OCI-LY1 (cell line): ENCODE data around the gene PIR.
A peak's percentile ranks its signal among the peaks of the same experiment; 100 is the strongest.

Experiments used
- H2AFZ ChIP-seq: fragments of 200-600 bp; sonication (generic), shearing (Covaris generic); 2 replicates; pipeline ENCODE4 v1.6.0; 2014; ENCODE audit warnings: antibody characterized with exemption, mild to moderate bottlenecking, low read length
- H3F3A ChIP-seq: fragments of 200-600 bp; sonication (generic), shearing (Covaris generic); 2 replicates; pipeline ENCODE4 v1.6.0; 2014; ENCODE audit warnings: mild to moderate bottlenecking, antibody characterized with exemption, low read length, moderate library complexity; ENCODE audit not compliant: insufficient read depth
- H3K27ac ChIP-seq: fragments of 200-600 bp; sonication (generic); 2 replicates; pipeline ENCODE4 v1.5.1; 2014; ENCODE audit warnings: low read length, mixed run types, mild to moderate bottlenecking, low read depth; ENCODE audit not compliant: poor library complexity, severe bottlenecking
- H3K27me3 ChIP-seq: fragments of 200-600 bp; sonication (generic); 2 replicates; pipeline ENCODE4 v1.6.0; 2014; ENCODE audit warnings: antibody characterized with exemption, mild to moderate bottlenecking, low read length, moderate library complexity; ENCODE audit not compliant: insufficient read depth
- H3K36me3 ChIP-seq: fragments of 200-600 bp; sonication (generic); 2 replicates; pipeline ENCODE4 v1.6.1; 2014; ENCODE audit warnings: mild to moderate bottlenecking, antibody characterized with exemption, low read length, moderate library complexity, mixed read lengths; ENCODE audit not compliant: insufficient read depth
- H3K4me1 ChIP-seq: fragments of 200-600 bp; sonication (generic); 2 replicates; pipeline ENCODE4 v1.5.1; 2014; ENCODE audit warnings: mild to moderate bottlenecking, low read length, moderate library complexity; ENCODE audit not compliant: insufficient read depth, severe bottlenecking
- H3K4me2 ChIP-seq: fragments of 200-600 bp; sonication (generic), shearing (Covaris generic); 2 replicates; pipeline ENCODE4 v1.6.1; 2014; ENCODE audit warnings: low read length
- H3K4me3 ChIP-seq: fragments of 200-600 bp; sonication (generic); 2 replicates; pipeline ENCODE4 v1.5.1; 2014; ENCODE audit warnings: low read length, low read depth, mild to moderate bottlenecking, mixed read lengths; ENCODE audit not compliant: poor library complexity, severe bottlenecking
- H3K79me2 ChIP-seq: fragments of 200-600 bp; shearing (Covaris generic); 2 replicates; pipeline ENCODE4 v1.6.1; 2016; ENCODE audit warnings: mixed run types, low read length, mixed read lengths; ENCODE audit not compliant: insufficient read depth
- H3K9ac ChIP-seq: fragments of 200-600 bp; sonication (generic), shearing (Covaris generic); 2 replicates; pipeline ENCODE4 v1.6.1; 2014; ENCODE audit warnings: mild to moderate bottlenecking, low read length, mixed read lengths
- H3K9me2 ChIP-seq: fragments of 200-600 bp; sonication (generic), shearing (Covaris generic); 2 replicates; pipeline ENCODE4 v1.6.1; 2014; ENCODE audit warnings: low read depth, mild to moderate bottlenecking, low read length, mixed read lengths
- H3K9me3 ChIP-seq: fragments of 200-600 bp; shearing (Covaris generic); 2 replicates; pipeline ENCODE4 v1.6.1; 2014; ENCODE audit warnings: low read length, mixed read lengths
- H4K20me1 ChIP-seq: fragments of 200-600 bp; sonication (generic), shearing (Covaris generic); 2 replicates; pipeline ENCODE4 v1.6.0; 2016; ENCODE audit warnings: mild to moderate bottlenecking, low read length; ENCODE audit not compliant: insufficient read depth
- CTCF ChIP-seq: fragments of 200-600 bp; sonication (generic), shearing (Covaris generic); IDR thresholded peaks from 2 replicates; pipeline ENCODE4 v1.5.1; 2017; ENCODE audit warnings: mild to moderate bottlenecking, antibody characterized with exemption, low read length, moderate library complexity, mixed read lengths
- EZH2 ChIP-seq: fragments of 200-600 bp; sonication (generic), shearing (Covaris generic); IDR thresholded peaks from 2 replicates; pipeline ENCODE4 v1.8.0; 2017; ENCODE audit warnings: borderline replicate concordance, mixed run types, mild to moderate bottlenecking, antibody characterized with exemption, low read length, moderate library complexity, mixed read lengths

Gene PIR

GRCh38 chrX:15340867-15341266 is 152.3 kb downstream of the PIR start:
- no peak for TF ChIP-seq EZH2
- H3K36me3 ChIP-seq = no peaks in the 10 kb centered on the region
- H3K27me3 ChIP-seq = no peaks in the 10 kb centered on the region
- no peaks in the 10 kb centered on the region for H3K79me2 ChIP-seq
- no peak overlapping the region for H2AFZ ChIP-seq
- H3F3A ChIP-seq = no peaks in the 10 kb centered on the region
- H4K20me1 ChIP-seq = no peaks in the 10 kb centered on the region
- no peak overlapping the region for H3K4me3 ChIP-seq
- H3K4me2 ChIP-seq = no peak overlapping the region
- H3K4me1 ChIP-seq = peaks cover 6% of the 10 kb centered on the region
- H3K9me2 ChIP-seq = no peaks in the 10 kb centered on the region
- no peak overlapping the region for H3K9ac ChIP-seq
- H3K27ac ChIP-seq = no peak overlapping the region
- no peaks in the 10 kb centered on the region for H3K9me3 ChIP-seq

- H3K27ac ChIP-seq = no peak overlapping the region
- peaks cover 14% of the 10 kb centered on the region for H3K4me1 ChIP-seq
- no peaks in the 10 kb centered on the region for H3F3A ChIP-seq
- no peaks in the 10 kb centered on the region for H3K9me2 ChIP-seq
- peak overlapping the region; percentile 52 for H2AFZ ChIP-seq
- H3K4me2 ChIP-seq = peak overlapping the region; percentile 71
- no peaks in the 10 kb centered on the region for H4K20me1 ChIP-seq
- peak overlapping the region; percentile 51; the same call in 1 of the 2 replicates for H3K9ac ChIP-seq
- no peaks in the 10 kb centered on the region for H3K27me3 ChIP-seq
- H3K4me3 ChIP-seq = peak overlapping the region; percentile 63
- 0 out of 2 replicates have a peak, but pooled peaks cover 3% of the 10 kb centered on the region for H3K79me2 ChIP-seq
- TF ChIP-seq EZH2 = no peak
- TF ChIP-seq CTCF = no peak
- H3K36me3 ChIP-seq = peaks cover 8% of the 10 kb centered on the region
- H3K9me3 ChIP-seq = no peaks in the 10 kb centered on the region
Measured at GRCh38 chrX:15336023-15336413, 157.1 kb downstream of the PIR start.

- no peak for TF ChIP-seq EZH2
- TF ChIP-seq CTCF = no peak
- Histone ChIP-seq H3F3A (no peaks in the 10 kb centered on the region), H3K4me2 (peak within 1 kb of the TSS; percentile 94), H3K9me3 (no peaks in the 10 kb centered on the region), H3K9me2 (no peaks in the 10 kb centered on the region), H4K20me1 (no peaks in the 10 kb centered on the region), H3K36me3 (peaks cover 8% of the 10 kb centered on the region), H3K79me2 (0 out of 2 replicates have a peak, but pooled peaks cover 3% of the 10 kb centered on the region), H3K27me3 (no peaks in the 10 kb centered on the region), H3K4me1 (peaks cover 14% of the 10 kb centered on the region), H2AFZ (peak within 1 kb of the TSS; percentile 52), H3K9ac (peak within 1 kb of the TSS; percentile 97), H3K27ac (peak within 1 kb of the TSS; percentile 17), H3K4me3 (peak within 1 kb of the TSS; percentile 98)
Measured at GRCh38 chrX:15335135-15336022, 157.8 kb downstream of the PIR start, which contains the start of gene PIGA. PIGA (minus strand) TSS chrX:15335523; CDS start chrX:15331930, 3,593 bp downstream.
